PC-9 (cell line): ENCODE results near the gene SOCS6. TPM values are rescaled to one million over a fixed set of nuclear protein-coding genes. Genes with fewer than 3 reads are reported as not detected.

Experiments
- BruUV-seq: library from RNA; stranded (reverse); fragments of 400-500 nt; replicated peaks from 2 replicates; lab custom pipeline; 2021; lab: Mats Ljungman, UMichigan
- CTCF ChIA-PET: fragments of 300-600 bp; sonication (Branson Sonifier 250); formaldehyde crosslinking; loops from one replicate; lab custom pipeline; 2022; ENCODE audit warnings: antibody characterized with exemption; lab: Charles Lee
- POLR2A ChIA-PET: fragments of 300-600 bp; sonication (Branson Sonifier 250); formaldehyde crosslinking; loops from one replicate; lab custom pipeline; 2022; ENCODE audit warnings: antibody characterized with exemption; ENCODE audit not compliant: unreplicated experiment; lab: Charles Lee
- DNase-seq, 2 experiments: peaks; one replicate each; pipeline versions ENCODE4 v3.0.0 to v3.0.0-alpha.2; 2015 to 2022; ENCODE audit warnings: mixed read lengths in 1 of 2
- H2AFZ ChIP-seq: fragments of 200-600 bp; sonication (generic); 2 replicates; pipeline ENCODE4 v1.8.1; 2017; ENCODE audit warnings: antibody characterized with exemption
- H3F3A ChIP-seq: fragments of 200-600 bp; sonication (generic); 2 replicates; pipeline ENCODE4 v1.8.1; 2017; ENCODE audit warnings: antibody characterized with exemption, mild to moderate bottlenecking, low read depth; ENCODE audit not compliant: insufficient read depth
- H3K27ac ChIP-seq: fragments of 200-600 bp; sonication (generic); 2 replicates; pipeline ENCODE4 v1.6.1; 2016; ENCODE audit warnings: mixed run types
- H3K27me3 ChIP-seq: fragments of 200-600 bp; sonication (generic); 2 replicates; pipeline ENCODE4 v1.6.1; 2016; ENCODE audit warnings: low read depth, mixed run types; ENCODE audit not compliant: insufficient read depth
- H3K36me3 ChIP-seq: fragments of 200-600 bp; sonication (generic); 2 replicates; pipeline ENCODE4 v1.6.1; 2016; ENCODE audit warnings: low read depth, mixed run types
- H3K4me1 ChIP-seq: fragments of 200-600 bp; sonication (generic); replicated peaks from 2 replicates; pipeline ENCODE4 v1.6.1; 2016; ENCODE audit warnings: mixed run types; ENCODE audit not compliant: insufficient read depth
- H3K4me2 ChIP-seq: fragments of 200-600 bp; sonication (generic); 2 replicates; pipeline ENCODE4 v1.6.1; 2017; ENCODE audit warnings: mixed run types
- H3K4me3 ChIP-seq: fragments of 200-600 bp; sonication (generic); 2 replicates; pipeline ENCODE4 v1.6.1; 2016; ENCODE audit warnings: mixed run types
- H3K79me2 ChIP-seq: fragments of 200-600 bp; sonication (generic); 2 replicates; pipeline ENCODE4 v1.6.1; 2017; ENCODE audit warnings: low read depth, mixed run types
- H3K9me2 ChIP-seq: fragments of 200-600 bp; sonication (generic); 2 replicates; pipeline ENCODE4 v1.8.1; 2017; ENCODE audit warnings: mild to moderate bottlenecking; ENCODE audit not compliant: insufficient read depth
- H3K9me3 ChIP-seq: fragments of 200-600 bp; sonication (generic); 2 replicates; pipeline ENCODE4 v1.8.1; 2016; ENCODE audit warnings: low read depth; ENCODE audit not compliant: insufficient read depth
- H4K20me1 ChIP-seq: fragments of 200-600 bp; sonication (generic); 2 replicates; pipeline ENCODE4 v1.8.1; 2017; ENCODE audit not compliant: insufficient read depth
- EZH2 ChIP-seq: fragments of 200-600 bp; sonication (generic); IDR thresholded peaks from 2 replicates; pipeline ENCODE4 v1.8.0; 2017; ENCODE audit warnings: antibody characterized with exemption, low read depth
- intact Hi-C: fragments of 100-400 bp; cut with micrococcal nuclease; formaldehyde crosslinking; loops from one replicate; pipeline ENCODE4 v1.10.0; 2022; ENCODE audit not compliant: unreplicated experiment
- total RNA-seq: library from RNA; stranded (reverse); gene quantifications from 2 replicates; pipeline ENCODE4 v1.2.3, GENCODE V29; 2021
- TF ChIP-seq, protein P1 (sequence below): fragments of 200-600 bp; sonication (generic); conservative IDR thresholded peaks from 2 replicates; pipeline ENCODE4 v1.6.1; 2017; ENCODE audit warnings: mixed run types, antibody characterized with exemption, mild to moderate bottlenecking, moderate library complexity

SOCS6 gene
- total RNA-seq, 1 experiment from 2014 or later, result 21.0 TPM

DNA sequence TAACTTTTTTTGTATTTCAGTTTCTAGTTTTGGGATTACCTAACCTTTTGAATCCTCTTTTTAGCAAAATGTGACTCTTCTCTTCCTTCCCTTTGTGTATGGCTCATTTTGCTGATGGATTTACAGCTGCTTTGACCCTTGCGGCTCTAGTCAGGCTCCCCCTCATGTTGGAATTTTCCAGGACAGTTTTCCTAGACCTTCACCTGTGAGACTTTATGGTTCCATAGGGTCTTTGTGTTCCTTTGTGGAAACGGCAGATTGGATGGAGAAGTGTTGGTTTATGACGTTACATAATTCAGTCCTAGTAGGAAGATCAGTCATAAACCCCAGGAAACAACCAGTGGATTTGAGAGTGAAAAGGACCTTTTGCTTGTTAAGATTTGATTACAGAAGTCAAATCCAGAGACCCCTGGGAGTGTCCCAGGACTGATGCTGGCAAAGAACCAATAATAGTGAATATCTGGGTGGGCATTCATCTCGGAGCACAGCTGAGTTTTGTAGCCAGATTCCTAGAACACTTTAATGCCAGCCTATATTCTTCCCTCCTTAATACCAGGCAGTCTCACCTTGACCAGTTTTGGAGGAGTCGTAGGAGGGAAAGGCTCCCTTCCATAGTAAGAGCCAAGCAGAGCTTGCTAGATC lies 42.7 kb downstream of the SOCS6 start:
- DNase-seq, result no peak
- no peaks in the 10 kb centered on the region for H4K20me1 ChIP-seq
- intact Hi-C loops, result no loop called here
- H3K27me3 ChIP-seq, result no peaks in the 10 kb centered on the region
- BruUV-seq, result no TSS peak
- H3F3A ChIP-seq, result peaks cover 29% of the 10 kb centered on the region; the same call in 1 of the 2 replicates
- TF ChIP-seq, protein P1, sequence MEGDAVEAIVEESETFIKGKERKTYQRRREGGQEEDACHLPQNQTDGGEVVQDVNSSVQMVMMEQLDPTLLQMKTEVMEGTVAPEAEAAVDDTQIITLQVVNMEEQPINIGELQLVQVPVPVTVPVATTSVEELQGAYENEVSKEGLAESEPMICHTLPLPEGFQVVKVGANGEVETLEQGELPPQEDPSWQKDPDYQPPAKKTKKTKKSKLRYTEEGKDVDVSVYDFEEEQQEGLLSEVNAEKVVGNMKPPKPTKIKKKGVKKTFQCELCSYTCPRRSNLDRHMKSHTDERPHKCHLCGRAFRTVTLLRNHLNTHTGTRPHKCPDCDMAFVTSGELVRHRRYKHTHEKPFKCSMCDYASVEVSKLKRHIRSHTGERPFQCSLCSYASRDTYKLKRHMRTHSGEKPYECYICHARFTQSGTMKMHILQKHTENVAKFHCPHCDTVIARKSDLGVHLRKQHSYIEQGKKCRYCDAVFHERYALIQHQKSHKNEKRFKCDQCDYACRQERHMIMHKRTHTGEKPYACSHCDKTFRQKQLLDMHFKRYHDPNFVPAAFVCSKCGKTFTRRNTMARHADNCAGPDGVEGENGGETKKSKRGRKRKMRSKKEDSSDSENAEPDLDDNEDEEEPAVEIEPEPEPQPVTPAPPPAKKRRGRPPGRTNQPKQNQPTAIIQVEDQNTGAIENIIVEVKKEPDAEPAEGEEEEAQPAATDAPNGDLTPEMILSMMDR, result no peak
- no peak for TF ChIP-seq EZH2
- H3K9me3 ChIP-seq, result peaks cover 21% of the 10 kb centered on the region; the same call in 1 of the 2 replicates
- H2AFZ ChIP-seq, result no peak overlapping the region
- ChIA-PET CTCF (no interaction called here), POLR2A (no interaction called here)
- H3K4me2 ChIP-seq, result no peak overlapping the region
- no peaks in the 10 kb centered on the region for H3K9me2 ChIP-seq
- peaks cover 21% of the 10 kb centered on the region for H3K79me2 ChIP-seq
- peaks cover 33% of the 10 kb centered on the region for H3K4me1 ChIP-seq
- no peak overlapping the region for H3K4me3 ChIP-seq
- 0 out of 2 replicates have a peak overlapping the region, but pooled peaks have one; percentile 6 for H3K27ac ChIP-seq
- H3K36me3 ChIP-seq, result peaks cover 45% of the 10 kb centered on the region

DNA sequence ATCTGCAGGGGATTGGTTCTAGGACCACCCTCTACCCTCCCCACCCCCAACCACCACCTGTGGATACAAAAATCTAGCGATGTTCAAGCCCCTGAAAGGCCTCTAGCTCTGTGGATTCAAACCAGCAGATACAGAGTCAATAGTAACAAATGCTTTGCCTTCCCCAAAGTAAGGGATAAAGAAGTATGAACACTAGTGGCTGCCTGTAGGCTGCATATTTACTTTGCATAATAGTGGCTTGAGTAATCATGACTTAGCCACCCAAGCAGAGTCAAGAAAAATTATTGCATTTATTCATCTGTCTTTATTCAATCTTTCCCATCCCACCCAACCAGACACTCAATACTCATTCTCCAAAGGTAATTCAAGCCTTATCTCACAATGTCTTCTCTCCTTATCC lies 43.8 kb downstream of the SOCS6 start:
- Histone ChIP-seq H3K27ac (peak overlapping the region; percentile 95), H4K20me1 (no peaks in the 10 kb centered on the region), H3K4me2 (peak overlapping the region; percentile 30; the same call in 1 of the 2 replicates), H3K4me1 (peaks cover 44% of the 10 kb centered on the region), H3K9me2 (no peaks in the 10 kb centered on the region), H3F3A (peaks cover 33% of the 10 kb centered on the region; the same call in 1 of the 2 replicates), H3K9me3 (peaks cover 21% of the 10 kb centered on the region; the same call in 1 of the 2 replicates), H3K79me2 (peaks cover 10% of the 10 kb centered on the region), H3K36me3 (peaks cover 44% of the 10 kb centered on the region), H3K4me3 (no peak overlapping the region), H2AFZ (no peak overlapping the region), H3K27me3 (no peaks in the 10 kb centered on the region)
- no peak for DNase-seq
- TF ChIP-seq, protein P1, result no peak
- no peak for TF ChIP-seq EZH2
- intact Hi-C loops, result no loop called here
- CTCF ChIA-PET, result no interaction called here
- POLR2A ChIA-PET, result no interaction called here
- no TSS peak for BruUV-seq

DNA sequence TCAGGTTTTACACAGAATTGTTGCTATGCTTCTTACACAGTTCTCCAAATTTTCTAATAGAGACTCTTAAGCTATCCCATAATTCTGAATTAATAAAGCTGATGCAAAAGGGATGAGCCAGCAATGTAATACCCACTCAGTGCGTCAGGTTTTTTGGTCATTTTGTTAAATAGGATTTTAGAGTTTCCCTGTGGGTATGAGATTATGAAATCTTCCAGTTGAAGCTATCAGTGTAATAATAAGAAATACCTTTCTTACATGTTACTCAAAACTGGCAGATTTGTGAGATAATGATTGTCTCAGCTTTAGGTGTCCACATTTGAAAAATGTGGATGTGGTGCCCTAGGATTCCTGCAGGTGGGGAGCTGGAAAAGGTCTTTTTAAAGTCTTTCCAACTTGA lies 44.5 kb downstream of the SOCS6 start:
- CTCF ChIA-PET, result no interaction called here

More for the DNA sequence above, 44.5 kb downstream of the SOCS6 start:
- H3K4me1 ChIP-seq, result peaks cover 45% of the 10 kb centered on the region
- TF ChIP-seq, protein P1, result no peak
- TF ChIP-seq EZH2, result no peak
- peaks cover 21% of the 10 kb centered on the region; the same call in 1 of the 2 replicates for H3K9me3 ChIP-seq
- H3F3A ChIP-seq, result peaks cover 33% of the 10 kb centered on the region; the same call in 1 of the 2 replicates
- peaks cover 44% of the 10 kb centered on the region for H3K36me3 ChIP-seq
- DNase-seq, result no peak
- no peak overlapping the region for H2AFZ ChIP-seq
- H3K4me2 ChIP-seq, result peak overlapping the region; percentile 30; the same call in 1 of the 2 replicates
- H4K20me1 ChIP-seq, result no peaks in the 10 kb centered on the region
- H3K27me3 ChIP-seq, result no peaks in the 10 kb centered on the region
- intact Hi-C loops, result no loop called here
- peaks cover 4% of the 10 kb centered on the region; the same call in 1 of the 2 replicates for H3K79me2 ChIP-seq
- POLR2A ChIA-PET, result no interaction called here
- no peaks in the 10 kb centered on the region for H3K9me2 ChIP-seq
- no peak overlapping the region for H3K4me3 ChIP-seq
- BruUV-seq, result no TSS peak
- H3K27ac ChIP-seq, result peak overlapping the region; percentile 95
